ENCODE measurements around the gene C19orf44. TPM values are rescaled to one million over a fixed set of nuclear protein-coding genes. Genes with fewer than 3 reads are reported as not detected.
"Not testable (repeated sequence)": the region's sequence is repeated elsewhere in the genome, so short reads cannot be mapped to it uniquely, and the experiment has no call there.

C19orf44 gene
- polyA plus RNA-seq, 5 donors: 13.1 to 19.2 (median 15.5) TPM

GRCh38 chr19:16535381-16535780 lies 39.2 kb downstream of the C19orf44 start:
- DNase-seq: no peak

- DNase-seq: no peak
Observed at GRCh38 chr19:16536130-16536529, 39.9 kb downstream of the C19orf44 start.

- no peak for DNase-seq
Observed at GRCh38 chr19:16537111-16537510, 40.9 kb downstream of the C19orf44 start.

- DNase-seq: no peak
Observed at GRCh38 chr19:16540948-16541347, 44.8 kb downstream of the C19orf44 start.

- no peak for DNase-seq
Observed at GRCh38 chr19:16541526-16542044, 45.4 kb downstream of the C19orf44 start.

- peak; percentile 93 to 94 for DNase-seq
Observed at GRCh38 chr19:16542045-16542909, 46.1 kb downstream of the C19orf44 start, which contains the start of gene CHERP. Gene CHERP, minus strand, starts transcription at chr19:16542437. Its CDS starts 59 bp downstream, at chr19:16542378.

GRCh38 chr19:16542910-16543472 lies 46.8 kb downstream of the C19orf44 start:
- DNase-seq: no peak

- DNase-seq: not testable (repeated sequence)
Observed at GRCh38 chr19:16543734-16544133, 47.5 kb downstream of the C19orf44 start.

GRCh38 chr19:16544473-16545231 lies 48.5 kb downstream of the C19orf44 start:
- no peak for DNase-seq

- DNase-seq: no peak
Observed at GRCh38 chr19:16548956-16549355, 52.8 kb downstream of the C19orf44 start.

- DNase-seq: not testable (repeated sequence)
Observed at GRCh38 chr19:16551902-16552301, 55.7 kb downstream of the C19orf44 start.

GRCh38 chr19:16554776-16555175 lies 58.6 kb downstream of the C19orf44 start:
- DNase-seq: no peak

GRCh38 chr19:16559780-16560276 lies 63.6 kb downstream of the C19orf44 start:
- no peak for DNase-seq

GRCh38 chr19:16561382-16561781 lies 65.2 kb downstream of the C19orf44 start:
- DNase-seq: no peak

GRCh38 chr19:16562608-16563025 lies 66.4 kb downstream of the C19orf44 start:
- DNase-seq: no peak

GRCh38 chr19:16564842-16565241 lies 68.6 kb downstream of the C19orf44 start:
- peak in 1 of 2 donors; percentile 26 for DNase-seq

GRCh38 chr19:16566161-16566560 lies 70.0 kb downstream of the C19orf44 start:
- DNase-seq: no peak

GRCh38 chr19:16566702-16567101 lies 70.5 kb downstream of the C19orf44 start:
- DNase-seq: no peak

- no peak for DNase-seq
Observed at GRCh38 chr19:16569609-16570320, 73.6 kb downstream of the C19orf44 start.

Data from right lung (tissue), 5 donors.